Measurements from ENCODE around the gene SMAD4. TPM values are rescaled to one million over a fixed set of nuclear protein-coding genes. Genes with fewer than 3 reads are reported as not detected.

SMAD4 gene
- total RNA-seq, 1 experiment from 2014 or later = 105 TPM

DNA sequence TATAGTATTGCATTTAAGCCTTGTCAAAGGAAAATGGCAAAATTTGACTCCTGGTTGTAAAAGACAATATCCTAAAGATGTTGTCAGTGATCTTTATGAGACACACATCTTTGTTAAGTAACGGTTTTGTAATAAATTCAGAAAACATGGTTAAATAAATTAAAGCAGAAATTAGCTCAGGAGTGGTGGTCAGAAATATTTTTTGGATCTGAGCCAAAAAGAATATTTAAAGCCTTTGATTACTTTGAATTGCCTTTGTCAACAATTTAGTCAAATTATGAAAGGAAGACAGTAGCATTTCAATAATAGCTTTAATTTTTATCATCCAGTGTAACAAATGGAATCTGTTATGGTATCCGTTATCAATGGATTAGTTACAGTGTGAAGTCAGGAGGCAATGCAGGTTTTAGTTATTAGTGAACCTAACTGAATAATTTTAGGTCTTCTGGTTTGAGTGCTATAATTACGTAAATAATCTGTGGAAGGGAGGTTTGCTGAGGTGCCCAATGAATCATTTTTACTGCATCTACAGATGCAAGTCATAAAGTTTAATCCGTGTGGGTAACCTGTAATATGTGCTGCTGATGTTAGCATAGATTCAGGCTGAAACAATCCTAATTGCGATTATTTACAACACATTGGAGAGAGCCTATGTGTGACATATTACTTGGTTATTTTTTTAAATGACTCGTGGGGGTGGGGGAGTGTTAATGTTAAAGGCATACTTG lies 42.7 kb downstream of the SMAD4 start (continued):
- TF ChIP-seq, protein P1, sequence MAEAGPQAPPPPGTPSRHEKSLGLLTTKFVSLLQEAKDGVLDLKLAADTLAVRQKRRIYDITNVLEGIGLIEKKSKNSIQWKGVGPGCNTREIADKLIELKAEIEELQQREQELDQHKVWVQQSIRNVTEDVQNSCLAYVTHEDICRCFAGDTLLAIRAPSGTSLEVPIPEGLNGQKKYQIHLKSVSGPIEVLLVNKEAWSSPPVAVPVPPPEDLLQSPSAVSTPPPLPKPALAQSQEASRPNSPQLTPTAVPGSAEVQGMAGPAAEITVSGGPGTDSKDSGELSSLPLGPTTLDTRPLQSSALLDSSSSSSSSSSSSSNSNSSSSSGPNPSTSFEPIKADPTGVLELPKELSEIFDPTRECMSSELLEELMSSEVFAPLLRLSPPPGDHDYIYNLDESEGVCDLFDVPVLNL (CRISPR knock-in tag; IDR thresholded peaks at IDR 0.05; ENCODE audit: borderline replicate concordance, low read depth) = no peak
- TF ChIP-seq, protein P2, sequence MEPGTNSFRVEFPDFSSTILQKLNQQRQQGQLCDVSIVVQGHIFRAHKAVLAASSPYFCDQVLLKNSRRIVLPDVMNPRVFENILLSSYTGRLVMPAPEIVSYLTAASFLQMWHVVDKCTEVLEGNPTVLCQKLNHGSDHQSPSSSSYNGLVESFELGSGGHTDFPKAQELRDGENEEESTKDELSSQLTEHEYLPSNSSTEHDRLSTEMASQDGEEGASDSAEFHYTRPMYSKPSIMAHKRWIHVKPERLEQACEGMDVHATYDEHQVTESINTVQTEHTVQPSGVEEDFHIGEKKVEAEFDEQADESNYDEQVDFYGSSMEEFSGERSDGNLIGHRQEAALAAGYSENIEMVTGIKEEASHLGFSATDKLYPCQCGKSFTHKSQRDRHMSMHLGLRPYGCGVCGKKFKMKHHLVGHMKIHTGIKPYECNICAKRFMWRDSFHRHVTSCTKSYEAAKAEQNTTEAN (CRISPR knock-in tag; IDR thresholded peaks at IDR 0.05) = no peak
- TF ChIP-seq SMAD4 (CRISPR knock-in tag; IDR thresholded peaks at IDR 0.05) (no peak), FOXP1 (CRISPR knock-in tag; IDR thresholded peaks at IDR 0.05; ENCODE audit: borderline replicate concordance) (no peak), GTF2I (CRISPR knock-in tag; conservative IDR thresholded peaks at IDR 0.05) (no peak), E2F5 (CRISPR knock-in tag; IDR thresholded peaks at IDR 0.05) (no peak)

DNA sequence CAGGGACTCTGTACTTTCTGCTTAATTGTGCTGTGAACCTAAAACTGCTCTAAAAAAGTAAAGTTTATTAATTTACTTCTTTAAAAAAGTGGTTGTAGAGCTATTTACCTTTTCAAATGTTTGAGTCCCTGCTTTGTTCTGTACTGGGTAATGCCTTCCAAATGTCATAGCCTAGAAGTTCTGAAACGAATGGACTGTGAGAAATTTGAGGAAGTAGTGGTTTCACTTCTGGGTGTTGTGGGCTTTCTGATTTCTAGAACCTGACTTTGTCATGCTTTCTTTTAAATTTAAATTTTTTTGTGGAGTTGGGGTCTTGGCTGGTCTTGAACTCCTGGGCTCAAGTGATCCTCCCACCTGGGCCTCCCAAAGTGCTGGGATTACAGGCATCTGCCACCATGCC lies 44.6 kb downstream of the SMAD4 start:
- no peaks in the 10 kb centered on the region for H3K4me1 Mint-ChIP-seq
- H3K27me3 Mint-ChIP-seq (ENCODE audit: low read depth) = no peaks in the 10 kb centered on the region

More for the DNA sequence above, 44.6 kb downstream of the SMAD4 start:
- Mint-ChIP-seq H3K9me3 (no peaks in the 10 kb centered on the region), H3K4me3 (no peak overlapping the region), H3K36me3 (peaks cover 65% of the 10 kb centered on the region), H3K27ac (no peak overlapping the region; the same call in 1 of the 2 replicates)
- ATAC-seq = no peak
- ChIA-PET POLR2A (no interaction called here), CTCF (no interaction called here)
- no peak for TF ChIP-seq FOXP1 (CRISPR knock-in tag; IDR thresholded peaks at IDR 0.05; ENCODE audit: borderline replicate concordance)
- TF ChIP-seq ZNF423 (CRISPR knock-in tag; IDR thresholded peaks at IDR 0.05) = no peak
- no peak for TF ChIP-seq ELF4 (CRISPR knock-in tag; IDR thresholded peaks at IDR 0.05; ENCODE audit: low read depth)
- TF ChIP-seq JAZF1 (CRISPR knock-in tag; IDR thresholded peaks at IDR 0.05) = no peak
- no peak for TF ChIP-seq SMAD4 (CRISPR knock-in tag; IDR thresholded peaks at IDR 0.05)
- TF ChIP-seq EMX1 (CRISPR knock-in tag; IDR thresholded peaks at IDR 0.05) = no peak
- TF ChIP-seq SOX15 (CRISPR knock-in tag; IDR thresholded peaks at IDR 0.05) = no peak
- no peak for TF ChIP-seq ATF1 (CRISPR knock-in tag; IDR thresholded peaks at IDR 0.05)
- no peak for TF ChIP-seq NFATC4 (CRISPR knock-in tag; IDR thresholded peaks at IDR 0.05)
- TF ChIP-seq PREB (CRISPR knock-in tag; IDR thresholded peaks at IDR 0.05; ENCODE audit: borderline replicate concordance) = no peak
- TF ChIP-seq CREB1 (CRISPR knock-in tag; IDR thresholded peaks at IDR 0.05) = no peak
- TF ChIP-seq, protein P3, sequence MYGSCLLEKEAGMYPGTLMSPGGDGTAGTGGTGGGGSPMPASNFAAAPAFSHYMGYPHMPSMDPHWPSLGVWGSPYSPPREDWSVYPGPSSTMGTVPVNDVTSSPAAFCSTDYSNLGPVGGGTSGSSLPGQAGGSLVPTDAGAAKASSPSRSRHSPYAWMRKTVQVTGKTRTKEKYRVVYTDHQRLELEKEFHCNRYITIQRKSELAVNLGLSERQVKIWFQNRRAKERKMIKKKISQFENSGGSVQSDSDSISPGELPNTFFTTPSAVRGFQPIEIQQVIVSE (CRISPR knock-in tag; IDR thresholded peaks at IDR 0.05; ENCODE audit: borderline replicate concordance) = no peak
- TF ChIP-seq, protein P4, sequence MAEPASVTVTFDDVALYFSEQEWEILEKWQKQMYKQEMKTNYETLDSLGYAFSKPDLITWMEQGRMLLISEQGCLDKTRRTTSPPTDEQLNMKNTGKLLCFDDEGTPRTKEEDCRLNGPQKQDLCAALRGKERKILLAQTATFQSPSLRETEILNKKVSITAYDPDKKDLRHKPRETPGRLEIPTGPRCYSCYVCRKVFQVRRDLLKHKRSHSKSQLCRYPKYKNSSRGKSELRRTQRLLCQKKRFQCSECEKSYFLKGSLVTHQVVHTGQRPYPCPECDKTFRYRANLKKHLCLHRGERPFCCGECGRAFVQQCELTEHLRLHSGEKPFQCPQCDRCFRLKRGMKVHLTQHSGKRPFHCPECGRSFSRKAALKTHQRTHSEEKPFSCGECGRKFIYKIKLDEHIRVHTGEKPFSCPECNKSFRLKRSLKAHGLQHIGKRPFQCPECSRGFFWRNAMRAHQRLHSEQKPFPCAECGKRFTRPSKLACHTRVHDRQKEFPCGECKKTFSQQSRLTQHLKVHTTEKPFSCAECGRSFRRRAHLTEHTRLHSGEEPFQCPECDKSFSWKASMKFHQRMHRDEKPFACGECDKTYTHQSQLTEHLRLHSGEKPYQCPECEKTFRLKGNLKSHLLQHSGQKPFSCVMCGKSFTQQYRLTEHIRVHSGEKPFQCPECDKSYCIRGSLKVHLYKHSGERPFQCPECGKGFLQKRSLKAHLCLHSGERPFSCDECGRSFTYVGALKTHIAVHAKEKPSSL (CRISPR knock-in tag; conservative IDR thresholded peaks at IDR 0.05) = no peak
- no peak for TF ChIP-seq NR3C1 (CRISPR knock-in tag; conservative IDR thresholded peaks at IDR 0.05; ENCODE audit: low read depth)
- no peak for TF ChIP-seq NR2C2 (CRISPR knock-in tag; IDR thresholded peaks at IDR 0.05)
- no peak for TF ChIP-seq NFYB (CRISPR knock-in tag; conservative IDR thresholded peaks at IDR 0.05; ENCODE audit: low read depth)
- TF ChIP-seq, protein P5, sequence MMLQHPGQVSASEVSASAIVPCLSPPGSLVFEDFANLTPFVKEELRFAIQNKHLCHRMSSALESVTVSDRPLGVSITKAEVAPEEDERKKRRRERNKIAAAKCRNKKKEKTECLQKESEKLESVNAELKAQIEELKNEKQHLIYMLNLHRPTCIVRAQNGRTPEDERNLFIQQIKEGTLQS (CRISPR knock-in tag; conservative IDR thresholded peaks at IDR 0.05) = no peak
- no peak for TF ChIP-seq ATF2 (CRISPR knock-in tag; IDR thresholded peaks at IDR 0.05; ENCODE audit: borderline replicate concordance, low read depth)
- DNase-seq (ENCODE audit: low spot score) = no peak

Measured in WTC11 (cell line).